Measurements from ENCODE around the gene UBA3. TPM values are rescaled to one million over a fixed set of nuclear protein-coding genes. Genes with fewer than 3 reads are reported as not detected.

Gene UBA3
- total and polyA plus RNA-seq, 3 donors from 2014 or later: 39.8 to 56.2 (median 43.1) TPM

DNA sequence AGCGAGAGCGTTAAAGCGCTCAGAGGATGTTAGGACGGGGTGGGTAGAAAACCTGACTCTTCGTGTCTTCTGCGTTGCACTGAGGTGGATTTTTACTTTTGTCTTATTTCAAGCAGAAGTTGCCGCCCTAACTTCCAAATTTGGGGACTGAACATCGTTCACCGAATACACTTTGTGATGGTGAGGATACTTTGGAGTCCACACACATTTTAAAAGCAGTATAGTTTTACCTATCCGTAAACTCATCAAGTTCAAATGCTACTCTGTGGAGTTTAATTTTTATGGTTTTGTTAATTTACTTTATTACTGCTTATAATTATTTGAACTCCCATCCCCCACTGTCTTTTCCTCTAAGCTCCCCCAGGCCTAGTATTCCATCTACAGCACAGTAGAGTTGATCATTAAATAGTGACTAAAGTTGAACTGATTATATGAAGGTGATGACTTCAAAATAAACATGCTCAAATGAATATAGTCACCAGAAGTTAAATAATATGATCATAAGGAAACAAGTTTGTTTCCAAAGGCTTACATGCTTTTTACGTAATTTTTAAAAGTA is 66.1 kb downstream of the UBA3 start:
- no peak for DNase-seq
- peak overlapping the region; percentile 81 to 82 for H3K4me3 ChIP-seq
- no peaks in the 10 kb centered on the region for H3K36me3 ChIP-seq (ENCODE audit: low read depth, missing control alignments)
- no peaks in the 10 kb centered on the region for H3K9me3 ChIP-seq
- intact Hi-C loops (cut with DNase I; ENCODE audit: low total_unique reads): no loop called here
- H3K4me1 ChIP-seq: peaks cover 5% of the 10 kb centered on the region
- H3K27me3 ChIP-seq: no peaks in the 10 kb centered on the region
- 10 to 11% methylated on average over 11 of the region's 11 CpGs for WGBS, 2 donors
- peak overlapping the region; percentile 88 to 96 for H3K27ac ChIP-seq
- no peak for TF ChIP-seq POLR2A (IDR thresholded peaks at IDR 0.05)
- TF ChIP-seq, protein P1, sequence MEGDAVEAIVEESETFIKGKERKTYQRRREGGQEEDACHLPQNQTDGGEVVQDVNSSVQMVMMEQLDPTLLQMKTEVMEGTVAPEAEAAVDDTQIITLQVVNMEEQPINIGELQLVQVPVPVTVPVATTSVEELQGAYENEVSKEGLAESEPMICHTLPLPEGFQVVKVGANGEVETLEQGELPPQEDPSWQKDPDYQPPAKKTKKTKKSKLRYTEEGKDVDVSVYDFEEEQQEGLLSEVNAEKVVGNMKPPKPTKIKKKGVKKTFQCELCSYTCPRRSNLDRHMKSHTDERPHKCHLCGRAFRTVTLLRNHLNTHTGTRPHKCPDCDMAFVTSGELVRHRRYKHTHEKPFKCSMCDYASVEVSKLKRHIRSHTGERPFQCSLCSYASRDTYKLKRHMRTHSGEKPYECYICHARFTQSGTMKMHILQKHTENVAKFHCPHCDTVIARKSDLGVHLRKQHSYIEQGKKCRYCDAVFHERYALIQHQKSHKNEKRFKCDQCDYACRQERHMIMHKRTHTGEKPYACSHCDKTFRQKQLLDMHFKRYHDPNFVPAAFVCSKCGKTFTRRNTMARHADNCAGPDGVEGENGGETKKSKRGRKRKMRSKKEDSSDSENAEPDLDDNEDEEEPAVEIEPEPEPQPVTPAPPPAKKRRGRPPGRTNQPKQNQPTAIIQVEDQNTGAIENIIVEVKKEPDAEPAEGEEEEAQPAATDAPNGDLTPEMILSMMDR (IDR thresholded peaks at IDR 0.05): no peak

DNA sequence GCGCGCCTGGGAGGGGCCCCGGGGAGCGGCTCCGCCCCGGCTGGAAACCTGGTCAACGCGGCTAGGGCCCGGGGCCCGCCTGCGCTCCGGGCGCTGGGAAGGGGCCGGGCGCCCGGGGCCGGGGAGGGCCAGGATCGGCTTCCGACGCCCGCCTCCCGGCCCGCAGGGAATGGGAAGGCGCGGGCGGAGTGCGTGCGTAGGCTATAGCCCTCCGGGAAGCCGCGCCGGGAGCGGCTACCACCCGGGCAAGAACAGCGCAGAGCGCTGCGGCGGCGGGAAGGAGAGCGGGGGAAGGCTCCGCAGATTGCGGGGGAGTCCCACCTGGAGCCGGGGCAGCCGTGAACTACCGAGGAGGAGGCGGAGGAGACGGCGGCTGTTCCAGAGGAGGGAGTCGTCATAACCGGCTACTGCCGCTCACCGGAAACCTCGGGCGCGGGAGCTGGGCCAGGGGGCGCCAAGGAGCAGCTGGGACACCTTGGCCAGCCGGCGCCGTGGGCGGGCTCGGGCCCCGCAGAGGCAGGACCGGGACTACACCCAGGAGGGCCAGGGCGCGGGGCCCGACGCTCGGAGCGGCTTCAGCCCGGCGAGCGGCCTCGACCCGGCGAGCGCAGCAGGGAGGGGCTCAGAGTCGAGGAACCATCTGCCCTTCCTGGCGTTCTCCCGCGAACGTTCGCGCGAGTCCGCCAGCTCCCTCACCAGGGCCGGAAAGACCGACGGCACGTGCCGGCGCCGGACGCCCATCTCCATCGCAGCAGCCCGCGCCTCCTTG is 66.7 kb downstream of the UBA3 start, which contains the start of gene EOGT:
Gene EOGT (minus strand): TSS at position 432 of the 769 bp plus-strand sequence. CDS start 3,838 bp downstream, outside the sequence.
- peak within 1 kb of the TSS; percentile 88 to 96 for H3K27ac ChIP-seq
- peak; percentile 91 for DNase-seq
- TF ChIP-seq POLR2A (IDR thresholded peaks at IDR 0.05): peak; percentile 12
- TF ChIP-seq, protein P1 (IDR thresholded peaks at IDR 0.05): peak in 2 of 3 experiments; percentile 47 to 49
- no peaks in the 10 kb centered on the region for H3K36me3 ChIP-seq (ENCODE audit: low read depth, missing control alignments)
- intact Hi-C loops (cut with DNase I; ENCODE audit: low total_unique reads): no loop called here
- H3K9me3 ChIP-seq: no peaks in the 10 kb centered on the region
- peaks cover 10% of the 10 kb centered on the region for H3K4me1 ChIP-seq
- no peaks in the 10 kb centered on the region for H3K27me3 ChIP-seq
- 1% methylated on average over 34 to 51 of the region's 96 CpGs for WGBS, 2 donors
- H3K4me3 ChIP-seq: peak within 1 kb of the TSS; percentile 81 to 82

DNA sequence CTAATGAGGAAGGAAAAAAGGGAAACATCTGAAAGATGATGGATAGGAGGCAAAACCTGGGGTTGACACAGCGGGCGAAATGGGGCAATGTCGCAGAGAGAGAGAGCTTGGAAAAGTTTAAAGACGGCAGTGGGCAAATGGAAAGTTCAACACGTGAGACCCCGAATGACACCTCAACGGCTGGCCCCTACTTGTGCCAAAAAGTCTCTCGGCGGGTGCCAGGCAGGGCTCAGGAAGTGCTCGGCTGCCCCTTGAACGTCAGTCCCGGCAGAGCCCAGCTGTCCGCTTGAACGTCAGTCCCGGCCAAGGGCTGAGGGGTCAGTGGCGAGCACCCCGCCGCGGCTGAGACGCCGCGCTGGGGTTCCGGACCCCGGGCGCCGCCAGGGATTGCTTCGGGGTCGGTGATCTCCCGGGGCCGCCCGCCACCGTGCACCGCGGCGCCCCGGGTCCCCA is 67.3 kb downstream of the UBA3 start:
- Histone ChIP-seq H3K9me3 (no peaks in the 10 kb centered on the region), H3K4me1 (peaks cover 10% of the 10 kb centered on the region), H3K36me3 (ENCODE audit: low read depth, missing control alignments) (no peaks in the 10 kb centered on the region), H3K27me3 (no peaks in the 10 kb centered on the region), H3K27ac (peak overlapping the region; percentile 88 to 96), H3K4me3 (peak overlapping the region; percentile 81 to 82)
- 7 to 10% methylated on average over 13 to 23 of the region's 36 CpGs for WGBS, 2 donors
- peak; percentile 45 for DNase-seq
- intact Hi-C loops (cut with DNase I; ENCODE audit: low total_unique reads): no loop called here
- TF ChIP-seq POLR2A (IDR thresholded peaks at IDR 0.05): no peak
- TF ChIP-seq, protein P1 (IDR thresholded peaks at IDR 0.05): no peak

DNA sequence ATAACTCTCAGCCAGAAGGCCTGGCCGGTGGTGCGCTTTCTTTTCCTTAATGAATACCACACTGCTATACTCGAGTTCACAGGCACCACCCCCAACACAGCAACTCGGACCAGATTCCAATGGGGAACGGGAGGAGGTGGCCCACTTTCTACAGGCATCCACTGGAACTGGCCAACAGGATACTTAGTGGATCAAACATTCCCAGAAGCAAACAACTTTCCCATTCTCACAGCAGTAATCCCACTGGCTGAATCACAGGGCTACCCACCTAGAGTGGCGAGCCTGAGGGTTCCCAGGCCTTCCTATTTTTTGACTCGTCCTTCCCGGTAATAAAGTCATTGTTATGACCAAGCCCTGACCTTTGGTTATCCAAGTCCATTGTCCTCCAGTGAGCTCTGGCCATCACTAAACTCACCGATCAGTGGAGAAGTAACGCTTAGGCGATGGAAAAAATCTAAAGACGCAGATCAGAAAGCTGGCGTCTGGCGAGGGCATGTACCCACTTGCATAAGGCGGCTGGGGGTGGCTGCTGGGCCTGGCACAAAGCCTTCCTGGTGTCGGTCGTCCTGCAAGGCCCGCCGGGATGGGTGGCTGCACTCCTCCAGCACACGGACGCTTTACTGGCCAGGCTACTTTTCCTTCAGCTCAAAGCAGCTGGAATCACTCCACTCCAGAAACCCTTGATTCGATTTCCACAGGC is 67.9 kb downstream of the UBA3 start:
- Histone ChIP-seq H3K9me3 (no peaks in the 10 kb centered on the region), H3K27ac (peak overlapping the region; percentile 88 to 96), H3K4me3 (peak overlapping the region; percentile 81 to 82), H3K4me1 (peaks cover 10% of the 10 kb centered on the region), H3K36me3 (ENCODE audit: low read depth, missing control alignments) (no peaks in the 10 kb centered on the region), H3K27me3 (no peaks in the 10 kb centered on the region)
- WGBS, 2 donors: 31 to 49% methylated on average over 22 of the region's 22 CpGs
- DNase-seq: peak; percentile 33
- intact Hi-C loops (cut with DNase I; ENCODE audit: low total_unique reads): no loop called here
- no peak for TF ChIP-seq POLR2A (IDR thresholded peaks at IDR 0.05)
- TF ChIP-seq, protein P1 (IDR thresholded peaks at IDR 0.05): no peak
